HepG2 (cell line): ENCODE results near the gene DLL3. TPM values are rescaled to one million over a fixed set of nuclear protein-coding genes. Genes with fewer than 3 reads are reported as not detected.

Experiments
- HOXA7 ChIP-seq: sonication (generic); formaldehyde crosslinking; IDR thresholded peaks from 2 replicates; pipeline ENCODE4 v1.8.1; 2022; ENCODE audit warnings: mild to moderate bottlenecking, missing genetic modification reagents, moderate library complexity
- KLF16 ChIP-seq, 2 experiments: sonication (generic) in 1 of 2; formaldehyde crosslinking in 1 of 2; IDR thresholded peaks; 2 replicates each; pipeline versions ENCODE4 v1.6.1 to v1.8.0; 2016 to 2023; ENCODE audit warnings: missing genetic modification reagents in 2 of 2, missing compliant biosample characterization in 1 of 2
- NFE2L2 ChIP-seq: fragments of 150-350 bp; IDR thresholded peaks from 2 replicates; pipeline ENCODE4 v1.6.1; 2014; ENCODE audit warnings: low read length
- ONECUT2 ChIP-seq: sonication (generic); formaldehyde crosslinking; IDR thresholded peaks from 2 replicates; pipeline ENCODE4 v1.4.0; 2020; ENCODE audit warnings: missing genetic modification reagents
- PHF20 ChIP-seq: sonication (generic); formaldehyde crosslinking; IDR thresholded peaks from 2 replicates; pipeline ENCODE4 v1.5.0; 2020; ENCODE audit warnings: mild to moderate bottlenecking, missing genetic modification reagents
- PHF5A ChIP-seq: IDR thresholded peaks from one replicate; pipeline ENCODE4 v1.6.1; 2018; ENCODE audit warnings: low read depth, missing genetic modification reagents; ENCODE audit not compliant: unreplicated experiment
- SYNCRIP ChIP-seq: fragments of 200-400 bp; formaldehyde crosslinking; IDR thresholded peaks from 2 replicates; pipeline ENCODE4 v1.6.1; 2018; ENCODE audit warnings: mild to moderate bottlenecking, low read depth, low read length; ENCODE audit not compliant: insufficient read depth
- ZBTB20 ChIP-seq: sonication (generic); formaldehyde crosslinking; IDR thresholded peaks from 2 replicates; pipeline ENCODE4 v1.8.1; 2023; ENCODE audit warnings: missing genetic modification reagents, low read depth, mild to moderate bottlenecking, borderline replicate concordance
- ZNF326 ChIP-seq: sonication (generic); formaldehyde crosslinking; IDR thresholded peaks from 2 replicates; pipeline ENCODE4 v1.4.0; 2020; ENCODE audit warnings: missing genetic modification reagents, borderline replicate concordance
- ZNF543 ChIP-seq: sonication (generic); formaldehyde crosslinking; IDR thresholded peaks from 2 replicates; pipeline ENCODE4 v1.4.0; 2020; ENCODE audit warnings: mild to moderate bottlenecking, missing genetic modification reagents
- ZNF597 ChIP-seq: sonication (generic); formaldehyde crosslinking; IDR thresholded peaks from 2 replicates; pipeline ENCODE4 v1.5.0; 2020; ENCODE audit warnings: missing genetic modification reagents
- polyA plus RNA-seq, 8 experiments: library from polyadenylated mRNA; depleted of rRNA in 3 of 8; stranded (reverse) in 7 of 8; unstranded in 1 of 8; fragments of >200 nt; fragmentation: Illumina TruSeq in 4 of 8; extraction: Trizol in 4 of 8; gene quantifications; 2 replicates each; pipeline versions ENCODE4 v1.2.1 to v1.2.3, GENCODE V29; 2011 to 2016; ENCODE audit warnings: low read depth in 4 of 8, missing spikeins in 1 of 8, mixed read lengths in 1 of 8; ENCODE audit not compliant: insufficient read depth in 1 of 8
- total RNA-seq, 5 experiments: library from RNA; depleted of rRNA; stranded (reverse); fragments of >200 nt; fragmentation: Illumina TruSeq; extraction: Trizol; gene quantifications; 2 replicates each; pipeline ENCODE4 v1.2.3, GENCODE V29; 2016; ENCODE audit warnings: low read depth in 1 of 5
- TF ChIP-seq, protein P1 (sequence below): IDR thresholded peaks from 2 replicates; pipeline ENCODE4 v1.4.0; 2020; ENCODE audit warnings: mild to moderate bottlenecking, missing genetic modification reagents
- TF ChIP-seq, protein P2 (sequence below): sonication (generic); formaldehyde crosslinking; IDR thresholded peaks from 2 replicates; pipeline ENCODE4 v1.4.0; 2020; ENCODE audit warnings: missing genetic modification reagents, borderline replicate concordance
- TF ChIP-seq, protein P3 (sequence below): sonication (generic); formaldehyde crosslinking; IDR thresholded peaks from 2 replicates; pipeline ENCODE4 v1.8.0; 2022; ENCODE audit warnings: low read depth, missing genetic modification reagents
- TF ChIP-seq, protein P4 (sequence below): sonication (generic); formaldehyde crosslinking; IDR thresholded peaks from 2 replicates; pipeline ENCODE4 v1.4.0; 2020; ENCODE audit warnings: missing genetic modification reagents, borderline replicate concordance

The DLL3 gene
- total and polyA plus RNA-seq, 2 of the 13 experiments (the other 11 are each of a cell fraction or from before 2014, with no cell fraction given), result 0.35 to 0.55 TPM

DNA sequence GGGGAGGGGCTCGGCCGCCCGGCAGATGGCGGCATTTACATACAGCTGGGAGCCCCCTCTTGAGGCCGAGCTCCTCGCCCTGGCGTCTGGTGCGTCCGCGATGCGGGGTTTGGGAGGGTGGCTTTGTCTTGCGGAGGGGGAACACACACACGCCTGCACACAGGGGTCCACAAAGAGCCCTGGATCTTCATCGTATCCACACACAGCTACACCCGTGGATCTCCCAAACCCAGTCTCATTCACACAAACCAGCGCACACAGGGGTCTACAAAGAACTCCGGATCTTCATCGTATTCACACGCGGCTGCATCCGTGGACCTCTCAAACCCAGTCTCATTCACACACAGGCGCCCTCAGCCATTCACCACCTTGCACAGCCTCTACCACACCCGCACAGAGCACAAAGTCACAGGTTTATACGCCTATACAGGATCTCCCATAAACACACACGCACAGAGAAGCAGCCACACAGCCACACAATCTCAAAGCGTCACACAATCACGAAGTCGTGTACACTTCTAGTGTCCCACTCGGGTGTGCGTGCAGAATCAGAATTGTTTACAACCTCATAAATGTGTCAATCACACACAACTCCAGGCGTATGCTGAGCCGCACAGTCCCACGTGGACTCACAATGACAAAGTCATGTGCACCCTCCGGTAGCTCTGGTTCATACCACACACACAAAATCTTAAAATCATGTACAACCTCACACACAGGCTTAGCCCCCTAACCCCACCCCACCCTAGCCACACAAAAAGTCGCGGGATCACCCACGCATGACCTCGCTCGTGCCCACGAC lies 550 bp upstream of the DLL3 start (continued):
- TF ChIP-seq ONECUT2 (CRISPR knock-in tag), result no peak
- TF ChIP-seq HOXA7 (CRISPR knock-in tag), result no peak
- TF ChIP-seq, protein P1, sequence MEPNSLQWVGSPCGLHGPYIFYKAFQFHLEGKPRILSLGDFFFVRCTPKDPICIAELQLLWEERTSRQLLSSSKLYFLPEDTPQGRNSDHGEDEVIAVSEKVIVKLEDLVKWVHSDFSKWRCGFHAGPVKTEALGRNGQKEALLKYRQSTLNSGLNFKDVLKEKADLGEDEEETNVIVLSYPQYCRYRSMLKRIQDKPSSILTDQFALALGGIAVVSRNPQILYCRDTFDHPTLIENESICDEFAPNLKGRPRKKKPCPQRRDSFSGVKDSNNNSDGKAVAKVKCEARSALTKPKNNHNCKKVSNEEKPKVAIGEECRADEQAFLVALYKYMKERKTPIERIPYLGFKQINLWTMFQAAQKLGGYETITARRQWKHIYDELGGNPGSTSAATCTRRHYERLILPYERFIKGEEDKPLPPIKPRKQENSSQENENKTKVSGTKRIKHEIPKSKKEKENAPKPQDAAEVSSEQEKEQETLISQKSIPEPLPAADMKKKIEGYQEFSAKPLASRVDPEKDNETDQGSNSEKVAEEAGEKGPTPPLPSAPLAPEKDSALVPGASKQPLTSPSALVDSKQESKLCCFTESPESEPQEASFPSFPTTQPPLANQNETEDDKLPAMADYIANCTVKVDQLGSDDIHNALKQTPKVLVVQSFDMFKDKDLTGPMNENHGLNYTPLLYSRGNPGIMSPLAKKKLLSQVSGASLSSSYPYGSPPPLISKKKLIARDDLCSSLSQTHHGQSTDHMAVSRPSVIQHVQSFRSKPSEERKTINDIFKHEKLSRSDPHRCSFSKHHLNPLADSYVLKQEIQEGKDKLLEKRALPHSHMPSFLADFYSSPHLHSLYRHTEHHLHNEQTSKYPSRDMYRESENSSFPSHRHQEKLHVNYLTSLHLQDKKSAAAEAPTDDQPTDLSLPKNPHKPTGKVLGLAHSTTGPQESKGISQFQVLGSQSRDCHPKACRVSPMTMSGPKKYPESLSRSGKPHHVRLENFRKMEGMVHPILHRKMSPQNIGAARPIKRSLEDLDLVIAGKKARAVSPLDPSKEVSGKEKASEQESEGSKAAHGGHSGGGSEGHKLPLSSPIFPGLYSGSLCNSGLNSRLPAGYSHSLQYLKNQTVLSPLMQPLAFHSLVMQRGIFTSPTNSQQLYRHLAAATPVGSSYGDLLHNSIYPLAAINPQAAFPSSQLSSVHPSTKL, result 0 out of 2 replicates have a peak, but pooled peaks have one; percentile 9
- no peak for TF ChIP-seq ZNF597
- no peak for TF ChIP-seq SYNCRIP
- no peak for TF ChIP-seq PHF20 (CRISPR knock-in tag)
- 0 out of 4 replicates have a peak, but pooled peaks of 1 of the 2 experiments have one; percentile 42 for TF ChIP-seq KLF16 (CRISPR knock-in tag; IDR thresholded peaks at IDR 0.05)
- no peak for TF ChIP-seq ZNF326 (CRISPR knock-in tag)
- TF ChIP-seq, protein P2, sequence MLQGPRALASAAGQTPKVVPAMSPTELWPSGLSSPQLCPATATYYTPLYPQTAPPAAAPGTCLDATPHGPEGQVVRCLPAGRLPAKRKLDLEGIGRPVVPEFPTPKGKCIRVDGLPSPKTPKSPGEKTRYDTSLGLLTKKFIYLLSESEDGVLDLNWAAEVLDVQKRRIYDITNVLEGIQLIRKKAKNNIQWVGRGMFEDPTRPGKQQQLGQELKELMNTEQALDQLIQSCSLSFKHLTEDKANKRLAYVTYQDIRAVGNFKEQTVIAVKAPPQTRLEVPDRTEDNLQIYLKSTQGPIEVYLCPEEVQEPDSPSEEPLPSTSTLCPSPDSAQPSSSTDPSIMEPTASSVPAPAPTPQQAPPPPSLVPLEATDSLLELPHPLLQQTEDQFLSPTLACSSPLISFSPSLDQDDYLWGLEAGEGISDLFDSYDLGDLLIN (CRISPR knock-in tag), result no peak
- TF ChIP-seq NFE2L2, result no peak
- TF ChIP-seq, protein P3, sequence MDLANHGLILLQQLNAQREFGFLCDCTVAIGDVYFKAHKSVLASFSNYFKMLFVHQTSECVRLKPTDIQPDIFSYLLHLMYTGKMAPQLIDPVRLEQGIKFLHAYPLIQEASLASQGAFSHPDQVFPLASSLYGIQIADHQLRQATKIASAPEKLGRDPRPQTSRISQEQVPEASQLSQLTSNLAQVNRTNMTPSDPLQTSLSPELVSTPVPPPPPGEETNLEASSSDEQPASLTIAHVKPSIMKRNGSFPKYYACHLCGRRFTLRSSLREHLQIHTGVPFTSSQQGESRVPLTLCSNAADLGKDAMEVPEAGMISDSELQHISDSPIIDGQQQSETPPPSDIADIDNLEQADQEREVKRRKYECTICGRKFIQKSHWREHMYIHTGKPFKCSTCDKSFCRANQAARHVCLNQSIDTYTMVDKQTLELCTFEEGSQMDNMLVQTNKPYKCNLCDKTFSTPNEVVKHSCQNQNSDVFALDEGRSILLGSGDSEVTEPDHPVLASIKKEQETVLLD (CRISPR knock-in tag), result no peak
- no peak for TF ChIP-seq ZBTB20
- TF ChIP-seq, protein P4, sequence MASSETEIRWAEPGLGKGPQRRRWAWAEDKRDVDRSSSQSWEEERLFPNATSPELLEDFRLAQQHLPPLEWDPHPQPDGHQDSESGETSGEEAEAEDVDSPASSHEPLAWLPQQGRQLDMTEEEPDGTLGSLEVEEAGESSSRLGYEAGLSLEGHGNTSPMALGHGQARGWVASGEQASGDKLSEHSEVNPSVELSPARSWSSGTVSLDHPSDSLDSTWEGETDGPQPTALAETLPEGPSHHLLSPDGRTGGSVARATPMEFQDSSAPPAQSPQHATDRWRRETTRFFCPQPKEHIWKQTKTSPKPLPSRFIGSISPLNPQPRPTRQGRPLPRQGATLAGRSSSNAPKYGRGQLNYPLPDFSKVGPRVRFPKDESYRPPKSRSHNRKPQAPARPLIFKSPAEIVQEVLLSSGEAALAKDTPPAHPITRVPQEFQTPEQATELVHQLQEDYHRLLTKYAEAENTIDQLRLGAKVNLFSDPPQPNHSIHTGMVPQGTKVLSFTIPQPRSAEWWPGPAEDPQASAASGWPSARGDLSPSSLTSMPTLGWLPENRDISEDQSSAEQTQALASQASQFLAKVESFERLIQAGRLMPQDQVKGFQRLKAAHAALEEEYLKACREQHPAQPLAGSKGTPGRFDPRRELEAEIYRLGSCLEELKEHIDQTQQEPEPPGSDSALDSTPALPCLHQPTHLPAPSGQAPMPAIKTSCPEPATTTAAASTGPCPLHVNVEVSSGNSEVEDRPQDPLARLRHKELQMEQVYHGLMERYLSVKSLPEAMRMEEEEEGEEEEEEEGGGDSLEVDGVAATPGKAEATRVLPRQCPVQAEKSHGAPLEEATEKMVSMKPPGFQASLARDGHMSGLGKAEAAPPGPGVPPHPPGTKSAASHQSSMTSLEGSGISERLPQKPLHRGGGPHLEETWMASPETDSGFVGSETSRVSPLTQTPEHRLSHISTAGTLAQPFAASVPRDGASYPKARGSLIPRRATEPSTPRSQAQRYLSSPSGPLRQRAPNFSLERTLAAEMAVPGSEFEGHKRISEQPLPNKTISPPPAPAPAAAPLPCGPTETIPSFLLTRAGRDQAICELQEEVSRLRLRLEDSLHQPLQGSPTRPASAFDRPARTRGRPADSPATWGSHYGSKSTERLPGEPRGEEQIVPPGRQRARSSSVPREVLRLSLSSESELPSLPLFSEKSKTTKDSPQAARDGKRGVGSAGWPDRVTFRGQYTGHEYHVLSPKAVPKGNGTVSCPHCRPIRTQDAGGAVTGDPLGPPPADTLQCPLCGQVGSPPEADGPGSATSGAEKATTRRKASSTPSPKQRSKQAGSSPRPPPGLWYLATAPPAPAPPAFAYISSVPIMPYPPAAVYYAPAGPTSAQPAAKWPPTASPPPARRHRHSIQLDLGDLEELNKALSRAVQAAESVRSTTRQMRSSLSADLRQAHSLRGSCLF (CRISPR knock-in tag), result no peak
- no peak for TF ChIP-seq PHF5A (CRISPR knock-in tag)
- no peak for TF ChIP-seq ZNF543 (CRISPR knock-in tag)
